ENCODE data around the gene UBE2F.

The UBE2F gene

GRCh38 chr2:238082827-238083226 is 116.0 kb downstream of the UBE2F start:
- no peak for DNase-seq

DNA sequence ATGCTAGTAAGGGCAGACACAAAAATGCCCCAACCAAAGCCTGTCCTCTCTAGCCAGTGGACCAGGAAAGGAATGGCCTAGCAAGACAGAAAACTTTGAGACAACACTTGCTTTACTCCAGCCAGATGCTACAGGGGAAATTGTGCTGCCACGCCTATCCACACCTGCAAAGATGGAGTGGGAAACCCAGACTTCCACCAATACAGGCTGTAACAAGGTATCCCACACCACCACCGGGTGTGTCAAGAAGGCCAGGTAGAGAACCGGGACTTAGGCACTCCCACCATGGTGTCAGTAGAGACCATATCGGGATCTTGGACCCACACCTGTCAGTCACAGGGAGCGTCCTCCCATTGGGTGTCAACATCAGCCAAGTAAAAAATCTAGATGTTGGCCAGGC is 117.1 kb downstream of the UBE2F start:
- no peak for DNase-seq

- no peak for DNase-seq
These were observed 117.9 kb downstream of the UBE2F start for GRCh38 chr2:238084761-238085160.

DNA sequence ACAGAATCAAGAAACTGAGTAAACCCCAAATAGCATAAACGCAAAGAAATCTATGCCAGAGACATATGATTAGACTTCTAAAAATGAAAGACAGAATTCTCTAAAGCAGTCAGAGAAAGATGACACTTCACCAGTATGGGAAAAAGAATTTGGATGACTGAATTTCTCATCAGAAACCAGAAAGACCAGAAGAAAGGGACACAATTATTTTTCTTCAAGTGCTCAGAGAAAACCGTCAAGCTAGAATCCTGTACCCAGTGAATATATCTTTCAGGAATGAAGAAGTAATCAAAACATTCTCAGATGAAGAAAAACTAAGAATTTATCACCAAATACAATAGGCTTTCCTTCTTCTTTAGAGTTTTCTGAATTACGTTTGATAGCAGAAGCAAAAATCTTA is 119.1 kb downstream of the UBE2F start:
- no peak for DNase-seq

DNA sequence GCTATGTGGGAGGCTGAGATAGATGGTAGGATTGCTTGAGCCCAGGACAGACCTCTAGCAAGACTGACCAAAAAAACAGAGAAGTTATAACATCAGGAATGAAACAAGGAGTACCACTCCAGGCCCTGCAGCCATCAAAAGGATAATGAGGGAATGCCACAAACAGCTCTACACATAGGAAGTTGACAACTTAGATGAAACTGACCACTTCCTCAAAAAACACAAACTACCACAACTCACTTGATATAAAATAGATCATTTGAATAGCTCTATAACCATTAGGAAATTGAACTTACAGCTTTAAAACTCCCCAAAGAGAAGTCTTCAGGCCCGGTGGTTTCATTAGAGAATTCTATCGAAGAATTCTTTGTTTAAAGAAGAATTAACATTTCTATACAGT is 120.4 kb downstream of the UBE2F start:
- no peak for DNase-seq

- no peak for DNase-seq
These were observed 124.1 kb downstream of the UBE2F start for GRCh38 chr2:238090887-238091286.

- DNase-seq: no peak
These were observed 124.7 kb downstream of the UBE2F start for GRCh38 chr2:238091436-238092060.
